Gastroesophageal sphincter (tissue), 3 donors: ENCODE results near the gene OGA.

Experiments
- CTCF ChIP-seq, 4 experiments: fragments of 200-600 bp in 2 of 4; fragments of 450-650 bp in 2 of 4; sonication (generic) in 1 of 4; IDR thresholded peaks; one replicate each; pipeline ENCODE4 v1.5.1; 2017 to 2019; ENCODE audit warnings: antibody characterized with exemption in 4 of 4, mild to moderate bottlenecking in 2 of 4, moderate library complexity in 2 of 4
- EP300 ChIP-seq: sonication (generic); formaldehyde crosslinking; IDR thresholded peaks from one replicate; pipeline ENCODE4 v1.6.1; 2017; ENCODE audit warnings: antibody characterized with exemption, mild to moderate bottlenecking
- POLR2A ChIP-seq, 2 donors: fragments of 450-650 bp; IDR thresholded peaks; one replicate each; pipeline ENCODE4 v1.6.1; 2017; ENCODE audit warnings: antibody characterized with exemption in 2 of 2, mild to moderate bottlenecking in 2 of 2, moderate library complexity in 1 of 2
- POLR2AphosphoS5 ChIP-seq: sonication (generic); formaldehyde crosslinking; IDR thresholded peaks from one replicate; pipeline ENCODE4 v1.6.1; 2017; ENCODE audit warnings: antibody characterized with exemption

DNA sequence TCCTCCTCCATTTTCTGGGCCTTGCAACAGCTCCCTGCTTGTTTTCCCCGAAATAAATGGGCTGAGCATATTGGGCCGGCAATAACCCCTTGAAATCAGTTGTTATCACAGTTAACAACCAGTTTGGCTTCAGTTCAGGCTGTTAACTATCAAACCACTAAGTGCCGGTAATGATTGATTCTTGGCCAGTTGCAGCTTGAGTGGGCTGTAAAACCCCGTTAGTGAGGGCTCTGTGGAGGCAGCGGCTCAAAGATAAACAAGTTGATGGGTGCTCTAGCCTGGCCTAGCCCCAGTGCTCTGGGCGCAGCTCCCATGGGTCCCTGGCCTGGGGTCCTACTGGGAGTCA is 50.7 kb downstream of the OGA start:
- no peak for TF ChIP-seq EP300
- TF ChIP-seq POLR2AphosphoS5 = no peak
- no peak for TF ChIP-seq CTCF (IDR thresholded peaks at IDR 0.05)
- TF ChIP-seq POLR2A (IDR thresholded peaks at IDR 0.05) = no peak
